Measurements from ENCODE around the gene CAMK2G.
"Not testable (repeated sequence)": the region's sequence is repeated elsewhere in the genome, so short reads cannot be mapped to it uniquely, and the experiment has no call there.

CAMK2G gene

DNA sequence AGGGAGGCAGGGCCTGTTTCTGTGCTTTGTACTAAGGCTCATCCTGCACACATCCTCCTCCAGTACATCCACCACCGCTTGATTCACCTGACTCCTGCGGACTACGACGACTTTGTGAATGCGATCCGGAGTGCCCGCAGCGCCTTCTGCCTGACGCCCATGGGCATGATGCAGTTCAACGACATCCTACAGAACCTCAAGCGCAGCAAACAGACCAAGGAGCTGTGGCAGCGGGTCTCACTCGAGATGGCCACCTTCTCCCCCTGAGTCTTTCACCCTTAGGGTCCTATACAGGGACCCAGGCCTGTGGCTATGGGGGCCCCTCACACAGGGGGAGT is 73.1 kb downstream of the CAMK2G start:
- Mint-ChIP-seq H3K36me3 (ENCODE audit: low read depth) (peaks cover 56% of the 10 kb centered on the region), H3K27me3 (ENCODE audit: low read depth) (no peaks in the 10 kb centered on the region), H3K4me1 (ENCODE audit: low read depth) (peaks cover 20% of the 10 kb centered on the region), H3K27ac (no peak overlapping the region), H3K9me3 (no peaks in the 10 kb centered on the region), H3K4me3 (no peak overlapping the region)

DNA sequence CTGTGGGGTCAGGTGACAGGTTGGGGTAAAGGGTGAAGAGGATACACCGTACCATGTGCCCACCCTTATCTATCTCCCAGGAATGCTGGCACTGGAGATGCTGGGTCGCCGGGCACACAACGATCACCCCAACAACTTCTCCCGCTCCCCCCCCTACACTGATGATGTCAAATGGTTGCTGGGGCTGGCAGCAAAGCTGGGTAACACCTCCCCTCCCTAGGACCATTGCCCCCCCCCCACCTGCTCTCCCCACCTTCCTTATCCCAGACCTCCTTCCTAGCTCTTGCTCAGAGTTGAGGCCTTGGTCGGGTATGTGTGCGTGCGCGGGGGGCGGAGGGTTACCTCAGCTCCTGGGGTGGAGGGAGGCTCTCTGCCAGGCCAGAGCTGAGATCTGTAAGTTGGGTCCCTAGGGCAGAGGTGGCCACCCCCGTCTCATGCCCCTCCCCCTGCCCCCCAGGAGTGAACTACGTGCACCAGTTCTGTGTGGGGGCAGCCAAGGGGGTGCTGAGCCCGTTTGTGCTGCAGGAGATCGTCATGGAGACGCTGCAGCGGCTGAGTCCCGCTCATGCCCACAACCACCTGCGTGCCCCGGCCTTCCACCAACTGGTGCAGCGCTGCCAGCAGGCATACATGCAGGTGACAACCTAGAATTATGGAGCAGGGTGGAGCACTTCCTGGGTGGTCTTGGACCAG is 73.6 kb downstream of the CAMK2G start:
- peaks cover 52% of the 10 kb centered on the region for H3K36me3 Mint-ChIP-seq (ENCODE audit: low read depth)
- no peaks in the 10 kb centered on the region for H3K27me3 Mint-ChIP-seq (ENCODE audit: low read depth)
- no peaks in the 10 kb centered on the region for H3K9me3 Mint-ChIP-seq
- H3K4me3 Mint-ChIP-seq = no peak overlapping the region
- peaks cover 15% of the 10 kb centered on the region for H3K4me1 Mint-ChIP-seq (ENCODE audit: low read depth)
- no peak overlapping the region for H3K27ac Mint-ChIP-seq

DNA sequence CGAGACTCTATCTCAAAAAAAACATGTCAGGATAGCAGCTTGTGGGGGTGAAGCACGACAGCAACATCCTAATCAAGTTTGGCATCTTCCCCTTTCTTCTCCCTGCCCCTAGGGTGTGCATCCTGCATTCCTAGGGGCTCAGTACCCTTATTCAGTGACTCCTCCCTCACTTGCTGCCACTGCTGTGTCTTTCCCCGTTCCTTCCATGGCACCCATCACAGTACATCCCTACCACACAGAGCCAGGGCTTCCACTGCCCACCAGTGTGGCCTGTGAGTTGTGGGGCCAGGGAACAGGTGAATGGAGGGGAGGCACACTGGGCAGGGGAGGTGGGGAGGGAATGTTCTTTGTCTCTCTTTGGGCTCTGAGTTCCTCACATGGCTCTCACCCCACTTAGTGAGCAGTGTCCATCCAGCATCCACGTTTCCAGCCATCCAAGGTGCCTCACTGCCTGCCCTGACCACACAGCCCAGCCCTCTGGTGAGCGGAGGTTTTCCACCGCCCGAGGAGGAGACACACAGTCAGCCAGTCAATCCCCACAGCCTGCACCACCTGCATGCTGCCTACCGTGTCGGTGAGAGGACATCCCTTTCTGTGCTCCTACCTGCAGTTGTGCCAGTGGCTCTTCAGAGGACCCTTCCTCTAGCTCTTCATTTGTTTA is 74.3 kb downstream of the CAMK2G start:
- H3K36me3 Mint-ChIP-seq (ENCODE audit: low read depth) = peaks cover 53% of the 10 kb centered on the region
- H3K4me1 Mint-ChIP-seq (ENCODE audit: low read depth) = peaks cover 14% of the 10 kb centered on the region
- no peaks in the 10 kb centered on the region for H3K9me3 Mint-ChIP-seq
- H3K27ac Mint-ChIP-seq = peak overlapping the region; percentile 57
- H3K27me3 Mint-ChIP-seq (ENCODE audit: low read depth) = no peaks in the 10 kb centered on the region
- H3K4me3 Mint-ChIP-seq = no peak overlapping the region

GRCh38 chr10:73798927-73799560 is 75.3 kb downstream of the CAMK2G start:
- Mint-ChIP-seq H3K27me3 (ENCODE audit: low read depth) (no peaks in the 10 kb centered on the region), H3K36me3 (ENCODE audit: low read depth) (peaks cover 60% of the 10 kb centered on the region)

GRCh38 chr10:73798087-73798486 is 76.3 kb downstream of the CAMK2G start:
- H3K27ac Mint-ChIP-seq = no peak overlapping the region
- H3K4me3 Mint-ChIP-seq = no peak overlapping the region
- no peaks in the 10 kb centered on the region for H3K27me3 Mint-ChIP-seq (ENCODE audit: low read depth)
- peaks cover 6% of the 10 kb centered on the region for H3K4me1 Mint-ChIP-seq (ENCODE audit: low read depth)
- peaks cover 56% of the 10 kb centered on the region for H3K36me3 Mint-ChIP-seq (ENCODE audit: low read depth)
- H3K9me3 Mint-ChIP-seq = no peaks in the 10 kb centered on the region

More at GRCh38 chr10:73798927-73799560, 75.3 kb downstream of the CAMK2G start:
- peaks cover 13% of the 10 kb centered on the region for H3K4me1 Mint-ChIP-seq (ENCODE audit: low read depth)
- H3K27ac Mint-ChIP-seq = no peak overlapping the region
- H3K4me3 Mint-ChIP-seq = no peak overlapping the region
- no peaks in the 10 kb centered on the region for H3K9me3 Mint-ChIP-seq

- peaks cover 3% of the 10 kb centered on the region for H3K4me1 Mint-ChIP-seq (ENCODE audit: low read depth)
- H3K27me3 Mint-ChIP-seq (ENCODE audit: low read depth) = no peaks in the 10 kb centered on the region
- peaks cover 54% of the 10 kb centered on the region for H3K36me3 Mint-ChIP-seq (ENCODE audit: low read depth)
- no peak overlapping the region for H3K4me3 Mint-ChIP-seq
- no peak overlapping the region for H3K27ac Mint-ChIP-seq
- no peaks in the 10 kb centered on the region for H3K9me3 Mint-ChIP-seq
Observed at GRCh38 chr10:73797324-73798025, 76.9 kb downstream of the CAMK2G start.

GRCh38 chr10:73796766-73797165 is 77.6 kb downstream of the CAMK2G start:
- Mint-ChIP-seq H3K27me3 (ENCODE audit: low read depth) (no peaks in the 10 kb centered on the region), H3K4me3 (no peak overlapping the region), H3K4me1 (ENCODE audit: low read depth) (peaks cover 3% of the 10 kb centered on the region), H3K36me3 (ENCODE audit: low read depth) (peaks cover 49% of the 10 kb centered on the region), H3K9me3 (no peaks in the 10 kb centered on the region), H3K27ac (no peak overlapping the region)

- not testable (repeated sequence) for H3K4me1 Mint-ChIP-seq (ENCODE audit: low read depth); H3K27me3 Mint-ChIP-seq (ENCODE audit: low read depth); H3K9me3 Mint-ChIP-seq; H3K27ac Mint-ChIP-seq; H3K4me3 Mint-ChIP-seq
- peaks cover 50% of the 10 kb centered on the region for H3K36me3 Mint-ChIP-seq (ENCODE audit: low read depth)
Observed at GRCh38 chr10:73796035-73796434, 78.3 kb downstream of the CAMK2G start.

GRCh38 chr10:73795491-73795890 is 78.9 kb downstream of the CAMK2G start:
- H3K4me3 Mint-ChIP-seq; H3K27me3 Mint-ChIP-seq (ENCODE audit: low read depth): not testable (repeated sequence)
- peaks cover 53% of the 10 kb centered on the region for H3K36me3 Mint-ChIP-seq (ENCODE audit: low read depth)

GRCh38 chr10:73793456-73793855 is 80.9 kb downstream of the CAMK2G start:
- H3K27ac Mint-ChIP-seq = peak overlapping the region; percentile 67
- H3K4me1 Mint-ChIP-seq (ENCODE audit: low read depth) = peaks cover 5% of the 10 kb centered on the region
- no peak overlapping the region for H3K4me3 Mint-ChIP-seq
- peaks cover 56% of the 10 kb centered on the region for H3K36me3 Mint-ChIP-seq (ENCODE audit: low read depth)
- no peaks in the 10 kb centered on the region for H3K27me3 Mint-ChIP-seq (ENCODE audit: low read depth)
- no peaks in the 10 kb centered on the region for H3K9me3 Mint-ChIP-seq

More at GRCh38 chr10:73795491-73795890, 78.9 kb downstream of the CAMK2G start:
- not testable (repeated sequence) for H3K27ac Mint-ChIP-seq; H3K4me1 Mint-ChIP-seq (ENCODE audit: low read depth); H3K9me3 Mint-ChIP-seq

DNA sequence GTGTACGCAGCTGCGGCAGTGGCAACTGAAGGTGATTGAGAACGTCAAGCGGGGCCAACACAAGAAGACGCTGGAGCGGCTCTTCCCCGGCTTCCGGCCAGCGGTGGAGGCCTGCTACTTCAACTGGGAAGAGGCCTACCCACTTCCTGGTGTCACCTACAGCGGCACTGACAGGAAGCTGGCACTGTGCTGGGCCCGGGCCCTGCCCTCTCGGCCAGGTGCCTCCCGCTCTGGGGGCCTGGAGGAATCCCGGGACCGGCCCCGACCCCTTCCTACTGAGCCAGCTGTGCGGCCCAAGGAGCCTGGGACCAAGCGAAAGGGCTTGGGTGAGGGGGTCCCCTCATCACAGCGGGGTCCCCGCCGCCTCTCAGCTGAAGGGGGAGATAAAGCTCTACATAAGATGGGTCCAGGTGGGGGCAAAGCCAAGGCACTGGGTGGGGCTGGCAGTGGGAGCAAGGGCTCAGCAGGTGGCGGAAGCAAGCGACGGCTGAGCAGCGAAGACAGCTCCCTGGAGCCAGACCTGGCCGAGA is 82.4 kb downstream of the CAMK2G start:
- Mint-ChIP-seq H3K27me3 (ENCODE audit: low read depth) (no peaks in the 10 kb centered on the region), H3K27ac (no peak overlapping the region), H3K4me3 (no peak overlapping the region), H3K36me3 (ENCODE audit: low read depth) (peaks cover 48% of the 10 kb centered on the region), H3K4me1 (ENCODE audit: low read depth) (peaks cover 9% of the 10 kb centered on the region), H3K9me3 (no peaks in the 10 kb centered on the region)

DNA sequence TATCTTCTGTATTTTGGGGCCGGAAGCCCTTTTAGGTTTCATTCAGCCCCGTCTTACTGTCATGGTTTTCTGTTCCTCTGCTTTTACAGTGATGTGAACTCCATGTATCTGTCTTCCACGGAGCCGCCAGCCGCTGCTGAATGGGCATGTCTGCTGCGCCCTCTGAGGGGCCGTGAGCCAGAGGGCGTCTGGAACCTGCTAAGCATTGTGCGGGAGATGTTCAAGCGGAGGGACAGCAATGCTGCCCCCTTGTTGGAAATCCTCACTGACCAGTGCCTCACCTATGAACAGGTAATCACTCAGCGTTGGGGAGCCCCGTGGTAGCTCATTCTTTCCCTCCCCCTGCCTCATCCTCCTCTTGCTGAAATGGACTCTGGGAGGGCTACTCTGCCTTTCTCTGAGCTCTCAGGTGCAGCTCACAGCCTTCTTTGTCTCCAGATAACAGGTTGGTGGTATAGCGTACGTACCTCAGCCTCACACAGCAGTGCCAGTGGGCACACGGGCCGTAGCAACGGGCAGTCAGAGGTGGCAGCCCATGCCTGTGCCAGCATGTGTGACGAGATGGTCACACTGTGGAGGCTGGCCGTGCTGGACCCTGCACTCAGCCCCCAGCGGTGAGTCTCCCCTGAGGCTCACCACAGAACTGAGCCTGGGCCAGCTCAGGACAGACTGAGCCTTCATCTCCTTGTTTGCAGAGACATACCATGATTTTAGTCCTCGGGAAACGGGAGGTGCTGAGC is 83.3 kb downstream of the CAMK2G start:
- Mint-ChIP-seq H3K36me3 (ENCODE audit: low read depth) (peaks cover 46% of the 10 kb centered on the region), H3K27me3 (ENCODE audit: low read depth) (no peaks in the 10 kb centered on the region), H3K4me3 (no peak overlapping the region), H3K4me1 (ENCODE audit: low read depth) (peaks cover 16% of the 10 kb centered on the region), H3K27ac (no peak overlapping the region), H3K9me3 (no peaks in the 10 kb centered on the region)

DNA sequence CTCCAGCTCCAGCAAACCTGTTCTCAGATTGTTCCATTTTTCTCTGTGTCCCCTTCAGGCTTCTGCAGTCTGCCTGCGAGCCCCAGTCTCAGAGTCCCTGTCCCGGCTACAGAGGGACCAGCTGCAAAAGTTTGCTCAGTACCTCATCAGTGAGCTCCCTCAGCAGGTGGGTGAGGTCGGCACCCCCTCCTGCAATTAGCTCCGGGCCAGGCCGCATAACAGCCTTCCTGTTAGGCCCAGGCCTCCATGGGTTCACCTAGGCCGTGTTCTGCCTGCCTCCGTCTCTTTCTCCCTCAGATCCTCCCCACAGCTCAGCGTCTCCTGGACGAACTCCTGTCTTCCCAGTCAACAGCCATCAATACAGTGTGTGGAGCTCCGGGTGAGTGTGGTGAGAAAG is 84.7 kb downstream of the CAMK2G start:
- Mint-ChIP-seq H3K4me1 (ENCODE audit: low read depth) (peaks cover 22% of the 10 kb centered on the region), H3K4me3 (no peak overlapping the region), H3K9me3 (no peaks in the 10 kb centered on the region), H3K27me3 (ENCODE audit: low read depth) (no peaks in the 10 kb centered on the region), H3K36me3 (ENCODE audit: low read depth) (peaks cover 41% of the 10 kb centered on the region), H3K27ac (no peak overlapping the region)

All from T-helper 1 cell treated with Interleukin-12 subunit alpha and Interleukin-12 subunit beta and Interleukin-4 antibody, amounts not matched to agents 30 μg/mL and 1 μg/mL, for 36 hours (primary cell).